NCI-H128 (cell line): ENCODE data around the gene GPHN.

ENCODE experiments used
- DNase-seq: peaks from one replicate; lab custom pipeline; 2025; ENCODE audit not compliant: unreplicated experiment; lab: John Stamatoyannopoulos, UW

Gene GPHN

GRCh38 chr14:66596241-66596985 lies 88.5 kb downstream of the GPHN start:
- no peak for DNase-seq

- DNase-seq, result no peak
Measured at GRCh38 chr14:66600416-66600815, 92.5 kb downstream of the GPHN start.

- DNase-seq, result no peak
Measured at GRCh38 chr14:66601932-66602578, 94.1 kb downstream of the GPHN start.

DNA sequence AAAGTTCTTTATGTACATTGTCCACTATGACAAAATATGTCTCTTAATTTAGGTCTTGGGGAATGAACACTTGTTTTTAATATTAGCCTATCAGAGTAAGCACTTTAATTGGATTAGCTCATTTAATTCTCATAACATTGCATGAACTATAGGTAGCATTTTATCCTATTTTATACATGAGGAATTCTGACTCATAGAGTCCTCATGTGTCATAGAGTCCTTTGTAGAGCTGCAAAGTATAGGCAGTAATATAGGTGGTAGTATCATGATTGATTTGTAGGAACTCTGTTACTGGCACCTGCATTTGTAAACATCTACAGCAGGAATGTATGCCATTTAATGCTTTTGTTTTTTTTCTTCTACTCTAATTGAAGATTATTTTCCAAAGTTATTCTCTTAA lies 96.0 kb downstream of the GPHN start:
- DNase-seq, result no peak

- no peak for DNase-seq
Measured at GRCh38 chr14:66606826-66607225, 98.9 kb downstream of the GPHN start.

- DNase-seq, result no peak
Measured at GRCh38 chr14:66610154-66610563, 102.2 kb downstream of the GPHN start.

GRCh38 chr14:66613344-66613743 lies 105.4 kb downstream of the GPHN start:
- DNase-seq, result no peak

DNA sequence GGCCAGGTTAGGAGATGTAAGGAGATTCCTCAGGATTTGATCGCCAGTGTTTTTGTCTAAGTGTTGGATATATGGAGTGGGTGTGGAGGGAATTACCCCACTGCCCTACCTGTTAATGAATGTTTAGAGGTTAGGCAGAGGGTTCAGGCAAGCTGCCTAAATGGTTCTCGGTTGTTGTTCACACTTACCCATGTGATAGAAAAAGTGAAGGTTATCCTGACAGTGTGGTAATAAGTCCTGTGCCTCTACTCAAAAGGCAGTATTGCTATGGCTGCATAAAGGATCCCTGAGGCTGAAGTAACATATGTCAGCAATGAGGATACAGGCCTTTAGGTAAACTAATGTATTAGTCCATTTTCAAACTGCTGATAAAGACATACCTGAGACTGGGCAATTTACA lies 112.0 kb downstream of the GPHN start:
- no peak for DNase-seq

DNA sequence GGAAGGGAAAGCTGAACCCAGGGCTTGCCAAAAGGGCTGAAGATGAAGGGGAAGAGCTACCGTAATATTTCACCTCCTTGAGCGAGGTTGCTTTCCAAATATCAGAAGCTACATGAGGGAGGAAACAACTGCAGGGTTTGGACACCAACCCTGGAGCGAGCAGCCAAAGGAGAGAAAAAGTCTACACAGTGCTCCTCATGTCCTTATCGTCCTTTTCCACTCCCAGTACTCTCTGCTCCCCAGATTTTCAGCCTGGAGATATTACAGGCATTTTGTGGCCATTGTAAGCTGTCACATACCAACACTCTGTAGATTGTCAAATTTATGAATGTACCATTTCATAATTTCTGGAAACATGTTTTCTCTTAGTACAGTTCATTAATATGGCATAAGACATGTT lies 115.9 kb downstream of the GPHN start:
- DNase-seq, result no peak

GRCh38 chr14:66624336-66624937 lies 116.5 kb downstream of the GPHN start:
- no peak for DNase-seq

DNA sequence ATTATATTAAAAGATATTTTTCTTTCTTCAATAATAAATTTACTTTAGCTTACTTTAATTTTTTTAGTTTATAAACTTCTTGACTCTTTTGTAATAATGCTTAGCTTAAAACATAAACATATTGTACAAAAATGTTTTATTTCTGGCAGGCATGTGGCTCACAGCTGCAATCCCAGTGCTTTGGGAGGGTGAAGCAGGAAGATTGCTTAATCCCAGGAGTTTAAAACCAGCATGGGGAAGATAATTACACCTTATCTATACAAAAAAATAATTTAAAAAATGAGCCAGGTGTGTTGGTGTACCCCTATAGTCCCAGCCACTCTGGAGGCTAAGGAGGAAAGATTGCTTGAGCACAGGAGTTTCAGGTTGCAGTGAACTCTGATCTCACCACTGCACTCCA lies 120.7 kb downstream of the GPHN start:
- DNase-seq, result no peak

DNA sequence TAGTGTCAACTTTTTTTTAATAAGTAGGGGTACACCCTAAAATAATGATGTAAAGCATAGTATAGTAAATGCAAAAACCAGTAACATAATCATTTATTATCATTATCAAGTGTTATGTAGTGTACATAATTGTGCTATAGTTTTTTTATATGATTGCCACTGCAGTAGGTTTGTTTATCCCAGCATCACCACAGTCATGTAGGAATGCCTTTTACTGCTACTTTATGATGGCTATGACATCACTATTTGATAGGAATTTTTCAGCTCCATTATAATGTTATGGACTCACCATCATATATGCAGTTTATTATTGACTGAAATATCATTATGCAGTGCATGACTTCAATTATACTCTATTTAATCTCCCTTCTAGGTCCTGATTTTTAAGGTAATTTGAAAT lies 121.6 kb downstream of the GPHN start:
- no peak for DNase-seq

DNA sequence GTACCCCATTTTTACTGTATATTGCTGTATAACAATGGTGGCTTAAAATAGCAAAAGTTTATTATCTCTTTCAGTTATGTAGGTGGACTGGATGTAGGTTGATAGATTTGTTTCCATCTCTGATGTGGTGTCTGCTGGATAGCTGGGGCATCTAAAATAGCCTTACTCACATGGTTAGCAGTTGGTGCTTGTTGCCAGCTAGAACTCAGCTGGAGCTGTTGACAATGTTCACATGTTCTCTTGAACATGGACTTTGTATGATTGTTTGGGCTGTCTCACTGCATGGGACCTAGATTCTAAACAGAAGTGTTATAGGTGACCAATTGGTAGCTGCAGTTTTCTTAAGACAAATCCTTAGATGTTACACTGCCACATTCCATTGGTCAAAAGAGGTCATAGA lies 126.9 kb downstream of the GPHN start:
- DNase-seq, result no peak

GRCh38 chr14:66635435-66635834 lies 127.5 kb downstream of the GPHN start:
- no peak for DNase-seq

DNA sequence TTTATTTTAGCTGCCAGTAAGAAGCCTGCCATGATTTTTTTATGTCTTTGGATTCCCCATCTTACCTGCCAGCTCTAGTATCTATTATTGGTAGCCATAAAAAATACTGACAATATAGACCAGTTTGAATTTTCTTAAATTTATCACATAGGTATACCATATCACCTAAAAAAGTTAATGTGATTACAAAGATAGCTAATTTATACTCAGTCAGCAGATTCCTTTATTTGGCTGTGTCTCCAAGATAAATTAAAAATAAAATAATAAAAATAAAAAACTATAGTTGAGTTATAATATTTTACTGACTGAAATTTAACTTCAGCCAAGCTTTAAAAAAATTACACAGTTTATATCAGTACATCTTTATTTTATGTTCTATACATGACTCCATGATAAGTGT lies 128.3 kb downstream of the GPHN start:
- no peak for DNase-seq

DNA sequence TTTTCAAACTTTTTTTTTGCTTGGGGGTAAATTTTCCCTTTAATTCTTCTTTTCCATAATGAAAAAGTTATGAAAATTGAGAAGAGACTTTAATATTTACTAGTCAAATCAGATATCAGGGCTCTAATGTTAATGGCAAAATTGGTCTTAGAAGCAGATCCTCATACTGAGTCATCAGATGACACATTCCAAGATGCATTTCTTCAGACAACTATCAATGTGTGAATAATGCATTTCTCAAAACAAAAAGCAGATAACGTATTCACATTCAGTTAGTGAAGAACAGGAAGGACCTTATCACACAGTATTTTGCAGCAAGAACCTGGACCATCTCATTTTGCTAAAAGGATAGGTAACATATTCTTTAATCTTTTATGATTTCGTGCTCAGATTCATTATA lies 130.7 kb downstream of the GPHN start:
- no peak for DNase-seq

DNA sequence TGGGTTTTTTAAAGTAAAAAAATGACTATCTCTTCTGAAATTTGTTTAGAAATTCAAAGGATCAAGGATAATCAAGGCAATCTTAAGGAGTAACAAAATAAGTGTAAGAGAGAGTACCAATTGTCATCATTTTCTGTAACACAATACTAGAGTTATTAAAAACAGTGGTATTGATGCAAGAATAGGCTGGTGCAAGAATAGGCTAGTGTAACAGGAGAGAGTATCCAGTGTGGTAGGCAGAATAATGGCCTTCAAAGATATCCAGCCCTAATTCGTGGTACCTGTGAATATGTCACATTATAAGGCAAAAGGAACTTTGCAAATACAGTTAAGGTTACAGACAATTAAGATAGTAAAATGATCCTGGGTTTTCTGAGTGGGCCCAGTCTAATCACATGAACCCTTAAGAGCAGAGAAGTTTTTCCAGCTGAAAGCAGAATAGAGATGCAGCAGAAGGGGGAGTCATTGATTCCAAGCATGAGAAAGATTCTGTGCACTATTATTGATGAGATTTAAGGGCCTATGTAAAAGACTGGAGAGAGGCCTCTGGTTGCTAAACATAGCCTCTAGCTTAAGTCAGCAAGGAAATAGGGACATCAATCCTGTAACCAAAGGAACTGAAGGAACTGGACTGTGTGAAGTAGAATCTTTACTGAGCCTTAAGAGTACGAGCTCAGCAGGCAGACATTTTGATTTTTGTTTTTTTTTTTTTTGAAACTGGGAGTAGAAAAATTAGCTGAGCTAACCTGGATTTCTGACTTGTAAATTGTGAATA lies 134.1 kb downstream of the GPHN start:
- DNase-seq, result no peak

GRCh38 chr14:66643344-66643743 lies 135.4 kb downstream of the GPHN start:
- DNase-seq, result no peak

GRCh38 chr14:66645716-66646115 lies 137.8 kb downstream of the GPHN start:
- DNase-seq, result no peak

GRCh38 chr14:66649498-66649897 lies 141.6 kb downstream of the GPHN start:
- DNase-seq, result no peak

GRCh38 chr14:66650491-66650911 lies 142.6 kb downstream of the GPHN start:
- DNase-seq, result no peak
